Endothelial cell of umbilical vein (primary cell): Measurements from ENCODE around the gene SLC7A8. TPM values are rescaled to one million over a fixed set of nuclear protein-coding genes. Genes with fewer than 3 reads are reported as not detected.

Experiments used
- BruUV-seq: library from RNA; stranded (reverse); fragments of 400-500 nt; replicated peaks from 2 replicates; lab custom pipeline; 2021; lab: Mats Ljungman, UMichigan
- CTCF ChIA-PET: fragments of 300-600, 350-600 bp; sonication (Branson Sonifier 250); formaldehyde crosslinking; loops from one replicate; lab custom pipeline; 2021; ENCODE audit warnings: antibody characterized with exemption, inconsistent platforms; lab: Charles Lee
- POLR2A ChIA-PET: fragments of 300-600, 350-600 bp; sonication (Branson Sonifier 250); formaldehyde crosslinking; loops from one replicate; lab custom pipeline; 2021; ENCODE audit warnings: antibody characterized with exemption, inconsistent platforms; lab: Charles Lee
- DNase-seq: peaks from one replicate; pipeline ENCODE4 v3.0.0-alpha.2; 2011; ENCODE audit warnings: low read depth, low spot score
- FAIRE-seq: peaks from 2 replicates; lab custom pipeline; 2011; peaks lifted over from hg19 to GRCh38; lab: Jason Lieb, UNC
- H2AFZ ChIP-seq: 2 replicates; pipeline ENCODE4 v1.6.0; 2012; ENCODE audit warnings: low read depth, low read length, control low read depth, inconsistent platforms
- H3K27ac ChIP-seq: 2 replicates; pipeline ENCODE4 v1.5.1; 2011; ENCODE audit warnings: low read depth, mild to moderate bottlenecking, control low read depth, low read length, moderate library complexity; ENCODE audit not compliant: insufficient read depth
- H3K27me3 ChIP-seq, 2 experiments: 2 replicates each; pipeline versions ENCODE4 v1.6.0 to v1.6.1; 2011; ENCODE audit warnings: low read length in 2 of 2, mixed read lengths in 1 of 2; ENCODE audit not compliant: control insufficient read depth in 2 of 2, insufficient read depth in 2 of 2
- H3K36me3 ChIP-seq, 2 experiments: 2 replicates in 1 of 2; 3 replicates in 1 of 2; pipeline ENCODE4 v1.5.1; 2011; ENCODE audit warnings: low read length in 2 of 2, mild to moderate bottlenecking in 1 of 2, moderate library complexity in 1 of 2; ENCODE audit not compliant: control insufficient read depth in 2 of 2, insufficient read depth in 2 of 2; ENCODE audit errors: extremely low read depth in 1 of 2
- H3K4me1 ChIP-seq: 3 replicates; pipeline ENCODE4 v1.5.1; 2011; ENCODE audit warnings: mild to moderate bottlenecking, low read length; ENCODE audit not compliant: control insufficient read depth, insufficient read depth; ENCODE audit errors: extremely low read depth
- H3K4me2 ChIP-seq: 2 replicates; pipeline ENCODE4 v1.6.1; 2011; ENCODE audit warnings: low read length, control low read depth, mixed read lengths; ENCODE audit not compliant: insufficient read depth
- H3K4me3 ChIP-seq, 3 experiments: fragments of 200-600 bp in 1 of 3; sonication (generic), shearing (Covaris generic) in 1 of 3; replicated peaks in 1 of 3; 2 replicates each; pipeline ENCODE4 v1.5.1; 2011 to 2016; ENCODE audit warnings: control low read depth in 3 of 3, low read length in 3 of 3, mild to moderate bottlenecking in 2 of 3, inconsistent platforms in 1 of 3, low read depth in 1 of 3, moderate library complexity in 1 of 3; ENCODE audit not compliant: insufficient read depth in 1 of 3
- H3K79me2 ChIP-seq: 2 replicates; pipeline ENCODE4 v1.6.0; 2012; ENCODE audit warnings: low read length, inconsistent platforms; ENCODE audit not compliant: control insufficient read depth, insufficient read depth
- H3K9ac ChIP-seq: replicated peaks from 2 replicates; pipeline ENCODE3; 2011; ENCODE audit warnings: low read length, control low read depth; ENCODE audit not compliant: insufficient read depth; ENCODE audit errors: extremely low read depth
- H3K9me1 ChIP-seq: replicated peaks from 3 replicates; pipeline ENCODE4 v1.6.0; 2011; ENCODE audit warnings: mild to moderate bottlenecking, low read length; ENCODE audit not compliant: control insufficient read depth, insufficient read depth; ENCODE audit errors: extremely low read depth
- H3K9me3 ChIP-seq: replicated peaks from 2 replicates; pipeline ENCODE4 v1.5.1; 2012; ENCODE audit warnings: low read length, inconsistent platforms; ENCODE audit not compliant: control insufficient read depth, insufficient read depth
- H4K20me1 ChIP-seq: replicated peaks from 2 replicates; pipeline ENCODE3; 2011; ENCODE audit warnings: mild to moderate bottlenecking, low read length; ENCODE audit not compliant: control insufficient read depth, insufficient read depth; ENCODE audit errors: extremely low read depth
- EZH2 ChIP-seq: IDR thresholded peaks from 2 replicates; pipeline ENCODE4 v1.6.1; 2012; ENCODE audit warnings: borderline replicate concordance, low read depth, mild to moderate bottlenecking, moderate library complexity, low read length, inconsistent platforms; ENCODE audit not compliant: severe bottlenecking
- FOS ChIP-seq: IDR thresholded peaks from 2 replicates; pipeline ENCODE4 v1.6.1; 2011; ENCODE audit warnings: mild to moderate bottlenecking, low read length, moderate library complexity, borderline replicate concordance; ENCODE audit not compliant: insufficient read depth
- GATA2 ChIP-seq: IDR thresholded peaks from 2 replicates; pipeline ENCODE4 v1.7.0; 2011; ENCODE audit warnings: low read depth, mild to moderate bottlenecking, moderate library complexity, mixed read lengths, low read length; ENCODE audit not compliant: insufficient read length, insufficient read depth
- JUN ChIP-seq: IDR thresholded peaks from 2 replicates; pipeline ENCODE4 v1.6.1; 2011; ENCODE audit warnings: borderline replicate concordance, low read depth; ENCODE audit not compliant: insufficient read length, insufficient read depth
- MYC ChIP-seq: IDR thresholded peaks from one replicate; pipeline ENCODE4 v1.6.1; 2011; ENCODE audit warnings: mild to moderate bottlenecking, low read depth, low read length
- POLR2A ChIP-seq: IDR thresholded peaks from 2 replicates; pipeline ENCODE4 v1.6.1; 2012; ENCODE audit warnings: low read depth, mild to moderate bottlenecking, control low read depth, low read length
- POLR2AphosphoS5 ChIP-seq: IDR thresholded peaks from 2 replicates; pipeline ENCODE4 v1.6.1; 2012; ENCODE audit warnings: low read depth, mild to moderate bottlenecking, control low read depth, low read length, moderate library complexity; ENCODE audit not compliant: insufficient read depth
- dilution Hi-C: fragments of 300-500 bp; cut with MboI; formaldehyde crosslinking; loops from one replicate; pipeline ENCODE4 v1.15.0; 2019; ENCODE audit warnings: low sequenced_read_pairs; ENCODE audit not compliant: extremely low pct_ligation_motif_present
- intact Hi-C: fragments of 100-400 bp; cut with micrococcal nuclease; formaldehyde crosslinking; loops from one replicate; pipeline ENCODE4 v1.10.0; 2022
- polyA plus RNA-seq, 4 experiments: library from polyadenylated mRNA; depleted of rRNA in 3 of 4; stranded (reverse) in 3 of 4; unstranded in 1 of 4; fragments of >200 nt; gene quantifications; 2 replicates each; pipeline versions ENCODE4 v1.2.1 to v1.2.3, GENCODE V29; 2011 to 2012; ENCODE audit warnings: missing spikeins in 1 of 4
- total RNA-seq: library from RNA; stranded (reverse); gene quantifications from 2 replicates; pipeline ENCODE4 v1.2.3, GENCODE V29; 2021
- TF ChIP-seq, protein P1 (sequence below): IDR thresholded peaks from 2 replicates; pipeline ENCODE4 v1.6.1; 2011; ENCODE audit not compliant: insufficient read depth, insufficient read length
- TF ChIP-seq, protein P2 (sequence below), 2 donors: IDR thresholded peaks; 1 replicate in 1 of 2; 2 replicates in 1 of 2; pipeline ENCODE4 v1.5.1; 2011; ENCODE audit warnings: low read length in 2 of 2, mild to moderate bottlenecking in 2 of 2, moderate library complexity in 2 of 2, control low read depth in 1 of 2, inconsistent platforms in 1 of 2, low read depth in 1 of 2; ENCODE audit not compliant: insufficient read depth in 1 of 2; ENCODE audit errors: extremely low read depth in 1 of 2

SLC7A8 gene
- total and polyA plus RNA-seq, 2 donors (not counting 3 experiments of a cell fraction or from before 2014, with no cell fraction given): 0.76 to 1.1 TPM

DNA sequence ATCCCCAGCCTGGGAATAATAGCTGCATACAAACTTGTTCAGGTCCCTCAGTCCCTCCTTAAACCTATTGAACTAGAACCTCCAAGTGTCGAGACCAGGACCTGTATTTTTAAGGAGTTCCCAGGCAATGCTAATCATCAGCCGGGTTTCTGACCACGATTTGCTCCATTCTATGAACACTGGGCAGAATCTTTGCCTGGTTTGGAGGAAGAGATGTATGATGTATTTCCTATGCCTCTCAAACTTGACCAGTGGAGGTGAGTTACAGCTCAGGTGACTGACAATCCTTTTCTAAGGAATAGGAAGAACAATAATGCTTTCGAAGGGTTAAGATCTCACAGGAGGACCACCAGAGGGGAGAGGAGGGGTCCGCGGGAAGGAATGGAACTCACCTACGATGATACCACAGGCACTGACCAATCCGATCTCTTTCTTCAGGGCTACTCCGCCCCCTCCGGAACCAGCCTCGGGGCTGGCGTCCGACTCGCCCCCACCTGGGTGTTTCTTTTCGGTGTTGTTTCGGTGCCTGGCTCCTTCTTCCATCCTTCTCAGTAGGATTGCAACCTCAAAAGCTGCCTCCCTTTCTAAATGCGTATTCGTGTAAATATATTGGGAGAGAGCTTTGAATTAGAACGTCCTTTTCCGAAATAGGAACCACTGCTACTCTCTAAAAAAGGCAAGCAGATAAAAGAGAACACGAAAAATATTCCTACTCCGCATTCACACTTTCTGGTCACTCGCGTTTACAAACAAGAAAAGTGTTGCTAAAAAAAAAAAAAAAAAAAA, 895 bp downstream of the SLC7A8 start:
- FAIRE-seq (peak; percentile 61), DNase-seq (peak; percentile 16)
- TF ChIP-seq, protein P1, sequence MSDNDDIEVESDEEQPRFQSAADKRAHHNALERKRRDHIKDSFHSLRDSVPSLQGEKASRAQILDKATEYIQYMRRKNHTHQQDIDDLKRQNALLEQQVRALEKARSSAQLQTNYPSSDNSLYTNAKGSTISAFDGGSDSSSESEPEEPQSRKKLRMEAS: no peak
- TF ChIP-seq FOS (no peak), EZH2 (no peak), JUN (no peak), GATA2 (no peak), POLR2A (no peak), MYC (no peak), POLR2AphosphoS5 (no peak)
- TF ChIP-seq, protein P2, sequence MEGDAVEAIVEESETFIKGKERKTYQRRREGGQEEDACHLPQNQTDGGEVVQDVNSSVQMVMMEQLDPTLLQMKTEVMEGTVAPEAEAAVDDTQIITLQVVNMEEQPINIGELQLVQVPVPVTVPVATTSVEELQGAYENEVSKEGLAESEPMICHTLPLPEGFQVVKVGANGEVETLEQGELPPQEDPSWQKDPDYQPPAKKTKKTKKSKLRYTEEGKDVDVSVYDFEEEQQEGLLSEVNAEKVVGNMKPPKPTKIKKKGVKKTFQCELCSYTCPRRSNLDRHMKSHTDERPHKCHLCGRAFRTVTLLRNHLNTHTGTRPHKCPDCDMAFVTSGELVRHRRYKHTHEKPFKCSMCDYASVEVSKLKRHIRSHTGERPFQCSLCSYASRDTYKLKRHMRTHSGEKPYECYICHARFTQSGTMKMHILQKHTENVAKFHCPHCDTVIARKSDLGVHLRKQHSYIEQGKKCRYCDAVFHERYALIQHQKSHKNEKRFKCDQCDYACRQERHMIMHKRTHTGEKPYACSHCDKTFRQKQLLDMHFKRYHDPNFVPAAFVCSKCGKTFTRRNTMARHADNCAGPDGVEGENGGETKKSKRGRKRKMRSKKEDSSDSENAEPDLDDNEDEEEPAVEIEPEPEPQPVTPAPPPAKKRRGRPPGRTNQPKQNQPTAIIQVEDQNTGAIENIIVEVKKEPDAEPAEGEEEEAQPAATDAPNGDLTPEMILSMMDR (IDR thresholded peaks at IDR 0.05; ENCODE audit: extremely low read depth in 1 of 2, insufficient read depth in 1 of 2, low read depth in 1 of 2, low read length in 2 of 2): no peak
- intact Hi-C loops (loop anchor here (1.0 to 10.0 kb wide), 3 partner anchors 28 to 198 kb away; partner anchors contain the start of gene AJUBA), dilution Hi-C loops (no loop called here)
- no peaks in the 10 kb centered on the region for H3K36me3 ChIP-seq
- H3K79me2 ChIP-seq: no peaks in the 10 kb centered on the region
- ChIA-PET CTCF (interaction anchor here (0.7 to 25.6 kb wide), 5 partner anchors 27 to 810 kb away, joined by 3 to 1289 read pairs (median 3); partner anchors contain the start of gene CEBPE), POLR2A (interaction anchor here (0.6 to 0.7 kb wide), 2 partner anchors 60 to 899 kb away, joined by 4 to 10 read pairs; no protein-coding TSS in a partner anchor)
- peak overlapping the region; percentile 51 for H2AFZ ChIP-seq
- H3K27ac ChIP-seq: no peak overlapping the region
- no peaks in the 10 kb centered on the region for H4K20me1 ChIP-seq
- peaks cover 23% of the 10 kb centered on the region for H3K4me1 ChIP-seq
- no peak overlapping the region for H3K9ac ChIP-seq
- peak overlapping the region; percentile 35 to 92 (median 67) for H3K4me3 ChIP-seq
- peaks cover 10 to 18% of the 10 kb centered on the region in 2 experiments for H3K27me3 ChIP-seq
- H3K9me1 ChIP-seq: no peaks in the 10 kb centered on the region
- no peaks in the 10 kb centered on the region for H3K9me3 ChIP-seq
- H3K4me2 ChIP-seq: peak overlapping the region; percentile 92
- no TSS peak for BruUV-seq
